Activated CD4-positive, alpha-beta T cell treated with anti-CD3 and anti-CD28 coated beads for 36 hours (primary cell): ENCODE measurements around the gene EPB41L4B. TPM values are rescaled to one million over a fixed set of nuclear protein-coding genes. Genes with fewer than 3 reads are reported as not detected.
A peak's percentile ranks its signal among the peaks of the same experiment; 100 is the strongest.
"Not testable (repeated sequence)": the region's sequence is repeated elsewhere in the genome, so short reads cannot be mapped to it uniquely, and the experiment has no call there.

Experiments
- ATAC-seq: fragments of 200-7000 bp; cut with Tn5 transposase; one replicate; pipeline ENCODE4 v1.10.0; 2021; ENCODE audit warnings: mild to moderate bottlenecking, moderate library complexity
- CTCF ChIA-PET: fragments of 350-600 bp; sonication (Branson Sonifier 250); formaldehyde crosslinking; loops from one replicate; lab custom pipeline; 2021; ENCODE audit warnings: antibody characterized with exemption; lab: Charles Lee
- POLR2A ChIA-PET: fragments of 350-600 bp; sonication (Branson Sonifier 250); formaldehyde crosslinking; loops from one replicate; lab custom pipeline; 2021; ENCODE audit warnings: antibody characterized with exemption, inconsistent platforms; lab: Charles Lee
- DNase-seq: peaks from one replicate; pipeline ENCODE4 v3.0.0-alpha.2; 2020
- H3K27ac Mint-ChIP-seq: one replicate; pipeline ENCODE4 v1.8.0; 2021; ENCODE audit warnings: mixed read lengths
- H3K27me3 Mint-ChIP-seq: one replicate; pipeline ENCODE4 v1.8.0; 2021; ENCODE audit warnings: mixed read lengths
- H3K36me3 Mint-ChIP-seq: one replicate; pipeline ENCODE4 v1.8.0; 2021; ENCODE audit warnings: low read depth, mixed read lengths
- H3K4me1 Mint-ChIP-seq: one replicate; pipeline ENCODE4 v1.8.0; 2021; ENCODE audit warnings: mixed read lengths
- H3K4me3 Mint-ChIP-seq: one replicate; pipeline ENCODE4 v1.8.0; 2021; ENCODE audit warnings: mild to moderate bottlenecking, moderate library complexity, mixed read lengths
- H3K9me3 Mint-ChIP-seq: one replicate; pipeline ENCODE4 v1.8.0; 2021; ENCODE audit warnings: low read depth, mixed read lengths
- intact Hi-C, 2 experiments: fragments of 100-400 bp; cut with DNase I in 1 of 2; cut with micrococcal nuclease in 1 of 2; formaldehyde crosslinking; loops; one replicate each; pipeline versions ENCODE4 v1.14.2 to v1.15.1; 2022 to 2024; cut with DNase I, micrococcal nuclease
- total RNA-seq, 2 experiments: library from RNA; stranded (reverse); gene quantifications; one replicate each; pipeline ENCODE4 v1.2.3, GENCODE V29; 2021

The EPB41L4B gene
- under 1 TPM; 0.23 to 0.33 TPM for total RNA-seq

- intact Hi-C loops: loop anchor here (1.0 to 10.0 kb wide), 11 partner anchors 76 to 469 kb away; partner anchors contain the start of genes ABITRAM (in 2 of the 2), ELP1 (in 2 of the 2) and CTNNAL1 (in 1 of the 2)
- Mint-ChIP-seq H3K9me3 (no peaks in the 10 kb centered on the region), H3K4me1 (peaks cover 13% of the 10 kb centered on the region), H3K36me3 (no peaks in the 10 kb centered on the region), H3K27me3 (peaks cover 45% of the 10 kb centered on the region), H3K4me3 (peak within 1 kb of the TSS; percentile 61), H3K27ac (no peak within 1 kb of the TSS)
- ChIA-PET CTCF (interaction anchor here (0.7 to 1.1 kb wide), 5 partner anchors 14 to 120 kb away, joined by 3 to 5 read pairs (median 3); no protein-coding TSS in a partner anchor), POLR2A (interaction anchor here (0.5 kb wide), 1 partner anchor 211 kb away, joined by 5 read pairs; no protein-coding TSS in a partner anchor)
- peak; percentile 99 for ATAC-seq
- DNase-seq: peak; percentile 96
These were observed at the start of gene EPB41L4B for GRCh38 chr9:109320742-109321448. Gene EPB41L4B, minus strand, starts transcription at chr9:109321059. Its CDS starts 613 bp downstream, at chr9:109320446.

- CTCF ChIA-PET: no interaction called here
- Mint-ChIP-seq H3K4me3 (no peak overlapping the region), H3K36me3 (no peaks in the 10 kb centered on the region), H3K9me3 (no peaks in the 10 kb centered on the region), H3K27ac (no peak overlapping the region), H3K27me3 (peaks cover 5% of the 10 kb centered on the region), H3K4me1 (no peaks in the 10 kb centered on the region)
- POLR2A ChIA-PET: no interaction called here
- ATAC-seq (no peak), DNase-seq (no peak)
- intact Hi-C loops: no loop called here
These were observed 48.4 kb upstream of the EPB41L4B start for GRCh38 chr9:109369285-109369684.

- Mint-ChIP-seq H3K9me3 (no peaks in the 10 kb centered on the region), H3K27ac (no peak overlapping the region), H3K4me1 (no peaks in the 10 kb centered on the region), H3K4me3 (no peak overlapping the region), H3K36me3 (no peaks in the 10 kb centered on the region), H3K27me3 (peaks cover 4% of the 10 kb centered on the region)
- intact Hi-C loops: no loop called here
- DNase-seq: no peak
- CTCF ChIA-PET: interaction anchor here (0.6 kb wide), 2 partner anchors 149 to 391 kb away, joined by 3 read pairs; no protein-coding TSS in a partner anchor
- POLR2A ChIA-PET: no interaction called here
- ATAC-seq: no peak
These were observed 39.9 kb upstream of the EPB41L4B start for GRCh38 chr9:109360771-109361170.

- H3K4me3 Mint-ChIP-seq, POLR2A ChIA-PET, H3K4me1 Mint-ChIP-seq, H3K27ac Mint-ChIP-seq, DNase-seq, H3K27me3 Mint-ChIP-seq, H3K36me3 Mint-ChIP-seq, ATAC-seq, intact Hi-C loops, H3K9me3 Mint-ChIP-seq: not testable (repeated sequence)
- CTCF ChIA-PET: interaction anchor here (0.6 to 0.7 kb wide), 3 partner anchors 11 to 111 kb away, joined by 3 to 4 read pairs (median 3); no protein-coding TSS in a partner anchor
These were observed 38.2 kb upstream of the EPB41L4B start for GRCh38 chr9:109358968-109359603.

GRCh38 chr9:109355564-109356297 is 34.9 kb upstream of the EPB41L4B start:
- peaks cover 5% of the 10 kb centered on the region for H3K27me3 Mint-ChIP-seq
- DNase-seq: no peak
- no peaks in the 10 kb centered on the region for H3K36me3 Mint-ChIP-seq
- no peak overlapping the region for H3K27ac Mint-ChIP-seq
- H3K4me3 Mint-ChIP-seq: no peak overlapping the region
- ChIA-PET POLR2A (no interaction called here), CTCF (no interaction called here)
- H3K9me3 Mint-ChIP-seq: no peaks in the 10 kb centered on the region
- intact Hi-C loops: no loop called here
- H3K4me1 Mint-ChIP-seq: no peaks in the 10 kb centered on the region
- ATAC-seq: no peak

GRCh38 chr9:109354190-109354589 is 33.3 kb upstream of the EPB41L4B start:
- intact Hi-C loops: no loop called here
- H3K4me1 Mint-ChIP-seq: no peaks in the 10 kb centered on the region
- no peak overlapping the region for H3K27ac Mint-ChIP-seq
- H3K27me3 Mint-ChIP-seq: peaks cover 5% of the 10 kb centered on the region
- ChIA-PET CTCF (no interaction called here), POLR2A (no interaction called here)
- no peaks in the 10 kb centered on the region for H3K9me3 Mint-ChIP-seq
- H3K36me3 Mint-ChIP-seq: no peaks in the 10 kb centered on the region
- DNase-seq (no peak), ATAC-seq (no peak)
- H3K4me3 Mint-ChIP-seq: no peak overlapping the region

- Mint-ChIP-seq H3K27me3 (peaks cover 5% of the 10 kb centered on the region), H3K27ac (no peak overlapping the region), H3K9me3 (no peaks in the 10 kb centered on the region), H3K4me1 (no peaks in the 10 kb centered on the region), H3K4me3 (no peak overlapping the region), H3K36me3 (no peaks in the 10 kb centered on the region)
- CTCF ChIA-PET: interaction anchor here (0.5 to 0.6 kb wide), 2 partner anchors 29 to 195 kb away, joined by 3 to 5 read pairs; no protein-coding TSS in a partner anchor
- DNase-seq (no peak), ATAC-seq (no peak)
- intact Hi-C loops: no loop called here
- POLR2A ChIA-PET: no interaction called here
These were observed 30.2 kb upstream of the EPB41L4B start for GRCh38 chr9:109351032-109351431.

GRCh38 chr9:109349421-109349846 is 28.6 kb upstream of the EPB41L4B start:
- Mint-ChIP-seq H3K27me3 (peaks cover under 1% of the 10 kb centered on the region), H3K9me3 (no peaks in the 10 kb centered on the region), H3K4me1 (no peaks in the 10 kb centered on the region), H3K27ac (no peak overlapping the region), H3K4me3 (no peak overlapping the region), H3K36me3 (no peaks in the 10 kb centered on the region)
- no peak for ATAC-seq
- ChIA-PET POLR2A (no interaction called here), CTCF (interaction anchor here (0.6 kb wide), 1 partner anchor 145 kb away, joined by 3 read pairs; no protein-coding TSS in a partner anchor)
- intact Hi-C loops: no loop called here
- DNase-seq: no peak

GRCh38 chr9:109346904-109347303 is 26.0 kb upstream of the EPB41L4B start:
- intact Hi-C loops: no loop called here
- POLR2A ChIA-PET: no interaction called here
- Mint-ChIP-seq H3K9me3 (no peaks in the 10 kb centered on the region), H3K4me1 (no peaks in the 10 kb centered on the region), H3K27me3 (no peaks in the 10 kb centered on the region), H3K4me3 (no peak overlapping the region), H3K36me3 (no peaks in the 10 kb centered on the region), H3K27ac (no peak overlapping the region)
- CTCF ChIA-PET: interaction anchor here (0.6 to 0.8 kb wide), 2 partner anchors 104 to 320 kb away, joined by 3 to 4 read pairs; no protein-coding TSS in a partner anchor
- ATAC-seq: no peak
- DNase-seq: no peak

GRCh38 chr9:109344866-109345265 is 24.0 kb upstream of the EPB41L4B start:
- CTCF ChIA-PET: no interaction called here

GRCh38 chr9:109342878-109343277 is 22.0 kb upstream of the EPB41L4B start:
- Mint-ChIP-seq H3K4me1 (no peaks in the 10 kb centered on the region), H3K27ac (no peak overlapping the region), H3K4me3 (no peak overlapping the region), H3K27me3 (no peaks in the 10 kb centered on the region), H3K9me3 (no peaks in the 10 kb centered on the region), H3K36me3 (no peaks in the 10 kb centered on the region)
- ChIA-PET POLR2A (no interaction called here), CTCF (interaction anchor here (0.6 kb wide), 1 partner anchor 127 kb away, joined by 3 read pairs; no protein-coding TSS in a partner anchor)
- ATAC-seq: no peak
- intact Hi-C loops: no loop called here
- DNase-seq: no peak

More at GRCh38 chr9:109344866-109345265, 24.0 kb upstream of the EPB41L4B start:
- H3K4me3 Mint-ChIP-seq: no peak overlapping the region
- ATAC-seq: no peak
- no peaks in the 10 kb centered on the region for H3K27me3 Mint-ChIP-seq
- no peak overlapping the region for H3K27ac Mint-ChIP-seq
- H3K9me3 Mint-ChIP-seq: no peaks in the 10 kb centered on the region
- POLR2A ChIA-PET: no interaction called here
- no peaks in the 10 kb centered on the region for H3K4me1 Mint-ChIP-seq
- no peaks in the 10 kb centered on the region for H3K36me3 Mint-ChIP-seq
- DNase-seq: no peak
- intact Hi-C loops: no loop called here
